HG03520 (cell line): ENCODE measurements around the gene MED22.
A peak's percentile ranks its signal among the peaks of the same experiment; 100 is the strongest.
"Not testable (repeated sequence)": the region's sequence is repeated elsewhere in the genome, so short reads cannot be mapped to it uniquely, and the experiment has no call there.

ENCODE experiments used
- ATAC-seq: cut with Tn5 transposase; IDR thresholded peaks from one replicate; pipeline ENCODE4 v1.9.1; 2021; ENCODE audit warnings: mild to moderate bottlenecking, moderate library complexity; ENCODE audit not compliant: unreplicated experiment

Gene MED22

DNA sequence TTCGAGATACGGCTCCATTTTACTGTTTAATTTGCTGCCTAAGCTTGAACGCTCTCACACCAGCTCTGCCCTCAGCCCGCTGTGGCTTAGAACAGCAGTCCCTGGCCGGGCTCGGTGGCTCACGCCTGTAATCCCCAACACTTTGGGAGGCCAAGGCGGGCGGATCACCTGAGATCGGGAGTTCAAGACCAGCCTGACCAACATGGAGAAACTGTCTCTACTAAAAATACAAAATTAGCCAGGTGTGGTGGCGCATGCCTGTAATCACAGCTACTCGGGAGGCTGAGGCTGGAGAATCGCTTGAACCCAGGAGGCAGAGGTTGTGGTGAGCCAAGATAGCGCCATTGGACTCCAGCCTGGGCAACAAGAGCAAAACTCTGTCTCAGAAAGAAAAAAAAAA lies 29.3 kb upstream of the MED22 start:
- ATAC-seq: not testable (repeated sequence)

DNA sequence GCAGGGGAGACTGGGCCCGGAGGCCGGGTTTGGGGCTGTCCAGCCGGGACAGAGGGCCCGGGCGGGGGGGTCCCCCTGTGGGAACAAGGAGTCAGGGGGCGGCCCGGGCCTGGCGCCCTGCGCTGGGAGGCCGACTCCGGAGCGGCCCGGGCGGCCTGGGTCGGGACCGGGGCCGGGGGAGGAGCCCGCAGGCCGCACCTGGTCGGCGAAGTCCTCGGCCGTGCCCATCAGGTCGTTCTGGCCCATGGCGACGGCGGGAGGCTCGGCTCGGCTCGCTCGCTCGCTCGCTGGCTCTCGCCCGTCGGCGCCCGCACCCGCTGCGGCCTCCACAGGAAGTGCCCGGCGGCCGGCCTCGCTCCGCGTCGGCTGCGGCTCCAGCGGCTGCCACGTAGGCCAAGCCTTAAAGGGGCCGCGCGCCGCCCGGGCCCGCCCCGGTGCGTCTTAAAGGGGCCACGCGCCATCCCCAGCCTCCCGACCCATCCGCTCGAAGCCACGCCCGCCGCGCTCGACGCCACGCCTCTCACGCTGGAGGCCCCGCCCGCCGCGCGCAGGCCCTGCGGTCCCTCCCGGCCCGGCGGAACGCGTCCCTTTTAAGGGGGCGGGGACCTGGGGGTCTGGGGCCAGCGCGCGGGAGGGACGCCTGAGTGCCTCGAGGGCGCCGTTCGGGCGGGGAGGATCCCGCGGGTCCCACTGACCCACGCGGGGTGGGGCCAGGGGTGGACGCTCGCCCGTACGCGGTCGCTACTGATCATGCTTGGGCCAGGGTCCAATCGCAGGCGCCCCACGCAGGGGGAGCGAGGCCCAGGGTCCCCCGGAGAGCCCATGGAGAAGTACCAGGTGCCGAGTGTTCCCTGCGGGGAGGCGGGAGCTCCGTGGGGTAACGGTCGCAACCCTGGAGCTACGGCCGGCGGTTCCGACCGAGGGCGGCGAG lies 28.1 kb upstream of the MED22 start, which contains the start of the genes STKLD1 and SURF4:
Gene STKLD1 (plus strand): TSS at position 643 of the 931 bp plus-strand sequence. CDS start 108 bp downstream, at position 751.
Gene SURF4 (minus strand): TSS at position 337 of the 931 bp plus-strand sequence. CDS start 91 bp downstream, at position 246.
- ATAC-seq: peak; percentile 84

DNA sequence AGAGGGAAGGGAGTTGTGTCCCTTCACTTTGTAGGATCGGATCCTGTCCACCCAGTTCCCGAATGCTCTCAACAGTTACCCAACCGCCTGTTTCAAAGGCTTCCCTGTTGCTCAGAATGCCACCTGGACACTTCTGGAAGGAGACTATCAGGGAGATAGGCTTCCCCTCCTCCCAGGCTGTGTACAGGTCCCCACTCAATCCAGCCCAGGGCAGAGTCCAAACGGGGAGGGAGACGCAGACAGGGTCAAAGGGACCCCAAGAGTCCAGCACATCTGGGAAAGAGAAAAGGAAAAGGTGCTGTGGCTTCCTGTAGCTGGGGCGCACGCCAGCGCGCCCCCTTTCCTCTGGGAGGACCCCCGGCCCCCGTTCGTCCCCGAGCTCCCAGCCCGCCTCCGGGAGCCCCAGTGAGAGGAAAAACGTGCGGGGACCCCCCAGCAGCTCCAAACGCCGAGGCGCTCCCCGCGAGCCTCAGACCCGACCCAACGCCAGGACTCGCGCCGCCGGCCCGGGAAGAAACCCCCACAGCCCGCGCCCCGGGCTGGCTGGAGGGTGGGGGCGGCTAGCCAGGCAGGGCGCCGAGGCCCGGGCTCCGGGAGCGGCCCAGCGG lies 27.3 kb upstream of the MED22 start:
- peak; percentile 18 for ATAC-seq

DNA sequence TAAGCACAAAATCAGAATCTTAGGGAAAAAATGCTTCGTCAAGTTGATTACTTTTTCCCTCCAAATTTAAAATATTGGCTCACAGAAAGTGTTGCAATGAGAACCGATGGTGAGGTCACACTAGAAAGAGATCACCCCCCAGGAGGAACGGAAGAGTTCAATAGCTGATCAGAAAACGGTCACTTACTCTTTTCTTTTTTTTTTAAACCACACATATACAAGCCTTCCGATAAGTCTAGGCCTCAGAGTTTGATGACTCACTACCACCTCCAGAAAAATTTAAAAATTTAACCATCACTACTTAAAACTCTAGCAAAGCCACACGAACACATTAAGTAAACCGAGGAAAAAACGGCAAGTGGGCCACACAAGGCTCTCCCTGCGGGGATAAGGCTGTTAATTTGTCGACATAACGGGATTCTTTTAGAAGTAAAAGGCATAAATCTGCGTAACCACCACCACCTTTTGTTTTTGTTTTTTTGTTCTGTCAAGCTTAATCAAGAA lies 26.7 kb upstream of the MED22 start:
- ATAC-seq: no peak

DNA sequence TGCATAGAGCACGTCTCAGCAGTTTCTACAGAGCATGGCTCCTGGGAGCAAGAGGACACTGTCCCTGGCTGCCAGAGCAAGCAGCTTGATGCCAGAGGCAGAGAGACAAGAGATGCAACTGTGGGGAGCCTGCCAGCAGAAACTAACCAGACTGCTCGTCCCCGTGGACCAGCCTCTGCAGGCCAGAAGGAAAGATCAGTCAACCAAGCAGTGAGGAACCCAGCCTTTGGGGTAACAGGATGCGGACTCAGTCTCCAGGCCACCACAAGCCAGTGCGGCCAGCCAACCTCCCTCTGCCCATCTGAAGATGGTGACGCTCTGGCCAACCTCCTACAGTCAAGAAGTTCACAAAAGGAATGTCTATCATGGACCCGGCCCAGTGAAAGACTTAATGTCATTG lies 24.2 kb upstream of the MED22 start:
- no peak for ATAC-seq

DNA sequence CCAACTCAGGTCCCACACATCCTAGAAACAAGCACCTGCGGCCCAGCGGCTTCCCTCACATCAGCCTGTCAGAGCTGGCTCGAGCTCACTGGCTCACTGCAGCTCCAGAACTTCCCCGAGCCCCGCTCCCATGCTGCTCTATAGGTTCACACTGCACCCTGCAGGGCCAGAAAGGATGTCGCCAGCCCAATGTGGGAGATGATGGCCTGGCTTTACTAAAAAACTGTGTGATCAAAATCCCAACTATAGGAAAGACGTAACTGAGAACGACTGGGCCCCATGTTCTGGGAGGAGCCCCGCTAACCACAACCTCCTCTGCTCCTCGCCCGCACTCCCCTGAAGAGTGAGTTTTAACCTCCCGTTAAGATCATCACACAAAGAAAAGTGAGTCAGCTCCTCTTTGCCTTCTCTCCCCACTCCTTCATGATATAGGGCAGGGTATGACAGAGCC lies 23.4 kb upstream of the MED22 start:
- ATAC-seq: no peak

DNA sequence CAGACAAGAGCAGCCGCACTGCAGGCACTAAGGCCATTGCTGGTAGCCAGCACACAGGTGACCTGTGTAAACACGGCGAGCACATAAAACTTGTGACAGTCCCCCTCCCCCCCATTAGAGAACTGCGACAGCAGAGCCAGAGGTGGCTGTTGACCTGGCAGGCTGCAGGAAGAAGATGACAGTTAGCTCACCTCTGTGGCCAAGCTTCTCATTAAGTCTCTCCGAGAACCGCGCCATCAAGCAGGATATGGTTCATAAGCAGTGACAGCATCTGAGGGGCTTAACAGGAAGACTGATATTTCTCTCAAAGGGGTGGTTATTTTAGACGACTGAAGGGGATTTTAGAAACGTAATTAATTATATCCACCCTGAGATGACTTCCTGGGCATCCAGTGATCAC lies 22.8 kb upstream of the MED22 start:
- no peak for ATAC-seq

DNA sequence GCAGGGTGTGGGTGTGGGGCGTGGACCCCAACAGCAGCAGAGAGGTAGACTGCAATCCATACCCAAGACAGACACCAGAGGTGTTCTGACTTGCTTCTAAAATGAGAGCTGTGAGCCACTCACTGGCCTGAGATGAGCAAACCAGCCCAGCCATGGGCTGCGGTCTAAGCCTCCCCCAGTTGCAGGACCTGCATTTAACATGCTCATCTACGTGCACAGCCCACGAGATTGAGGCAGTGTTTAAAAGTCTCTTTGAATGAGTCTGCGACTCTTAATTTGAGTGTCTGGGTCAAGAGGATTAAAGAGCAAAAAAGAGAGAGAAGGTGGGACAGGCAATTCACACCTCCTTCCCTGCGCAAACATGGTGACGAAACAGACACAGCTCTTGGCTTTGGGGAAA lies 22.0 kb upstream of the MED22 start:
- ATAC-seq: no peak

DNA sequence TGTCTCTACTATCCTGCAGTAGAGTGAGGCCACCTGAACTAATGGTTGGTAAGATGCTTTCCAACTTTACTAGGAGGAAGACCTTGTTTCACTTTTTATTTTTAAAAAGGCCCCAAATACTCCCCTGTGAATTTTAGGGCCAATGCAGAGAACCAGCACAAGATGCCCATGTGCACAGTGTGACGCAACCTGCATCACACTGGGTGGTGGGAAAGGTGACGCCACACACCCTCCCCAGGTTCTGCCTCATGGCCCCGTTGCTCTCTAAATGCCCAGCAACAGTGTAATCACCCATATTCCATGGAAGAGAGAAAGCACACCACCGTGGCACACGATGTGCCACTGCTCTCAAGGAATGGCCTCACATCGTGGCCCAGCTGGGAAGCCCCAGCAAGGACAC lies 21.5 kb upstream of the MED22 start:
- no peak for ATAC-seq

DNA sequence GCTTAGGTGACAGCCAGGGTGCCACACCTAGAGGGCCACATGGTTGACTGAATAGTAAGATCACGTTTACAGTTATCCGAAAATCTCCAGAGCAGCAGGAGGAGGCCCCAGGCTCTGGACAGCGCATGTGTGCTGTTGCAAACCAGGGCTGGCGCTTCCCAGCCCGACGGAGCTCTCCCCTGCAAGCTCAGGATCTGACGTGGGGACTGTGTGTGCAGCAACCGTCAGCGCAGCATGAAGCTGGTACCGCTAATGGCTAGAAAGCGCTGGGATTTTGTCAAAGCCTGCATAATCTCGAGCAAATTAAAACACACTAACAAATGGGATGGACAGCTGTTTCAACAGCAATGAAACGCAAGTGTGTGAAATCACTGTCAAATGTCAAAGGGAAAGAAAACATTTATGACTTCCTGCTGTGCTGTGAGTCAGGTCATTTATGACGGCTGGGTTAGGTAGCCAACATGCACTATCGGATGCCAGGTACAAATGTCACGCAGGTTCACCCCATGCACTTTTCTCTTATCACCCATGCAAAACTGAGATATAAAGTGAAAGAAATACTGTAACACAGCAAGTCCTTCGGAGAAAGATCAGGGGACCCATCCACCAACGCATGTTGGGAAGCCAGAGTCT lies 20.4 kb upstream of the MED22 start:
- ATAC-seq: no peak

DNA sequence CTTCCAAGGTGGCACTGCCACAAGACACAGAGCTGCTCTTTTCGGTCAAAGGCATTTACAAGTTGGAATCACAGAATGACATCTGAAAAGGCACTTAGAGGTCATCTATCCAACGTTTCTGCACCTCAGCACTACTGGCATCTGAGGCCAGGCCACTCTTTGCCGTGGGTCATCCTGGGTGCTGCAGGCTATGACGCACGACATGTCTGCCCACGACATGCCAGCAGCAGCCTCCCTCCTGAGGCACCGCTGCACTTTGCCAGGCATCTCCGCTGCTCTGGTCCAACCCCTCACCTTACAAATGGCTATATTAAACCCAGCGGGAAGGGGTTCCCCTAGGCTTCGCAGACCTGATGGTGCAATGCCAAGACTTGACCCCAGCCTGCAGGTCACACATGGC lies 19.8 kb upstream of the MED22 start:
- no peak for ATAC-seq

DNA sequence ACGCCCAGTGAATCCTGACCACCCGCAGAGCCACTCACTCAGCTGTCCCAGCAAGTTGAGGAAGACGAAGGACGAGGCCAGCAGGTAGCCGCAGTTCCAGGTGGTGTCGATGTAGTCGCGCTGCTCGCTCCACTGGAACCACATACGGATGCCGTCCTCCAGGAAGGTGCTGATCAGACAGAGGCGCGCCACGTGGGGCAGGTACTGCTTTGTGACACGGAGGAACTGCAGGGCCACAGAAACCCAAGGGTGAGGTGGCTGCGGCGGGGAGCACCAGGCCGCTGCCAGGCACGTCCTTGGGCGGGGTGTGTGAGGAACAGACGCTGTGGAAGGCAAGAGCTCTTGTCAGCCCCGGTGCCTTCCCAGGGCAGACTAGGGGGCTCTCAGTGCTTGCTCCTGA lies 19.3 kb upstream of the MED22 start:
- ATAC-seq: no peak

DNA sequence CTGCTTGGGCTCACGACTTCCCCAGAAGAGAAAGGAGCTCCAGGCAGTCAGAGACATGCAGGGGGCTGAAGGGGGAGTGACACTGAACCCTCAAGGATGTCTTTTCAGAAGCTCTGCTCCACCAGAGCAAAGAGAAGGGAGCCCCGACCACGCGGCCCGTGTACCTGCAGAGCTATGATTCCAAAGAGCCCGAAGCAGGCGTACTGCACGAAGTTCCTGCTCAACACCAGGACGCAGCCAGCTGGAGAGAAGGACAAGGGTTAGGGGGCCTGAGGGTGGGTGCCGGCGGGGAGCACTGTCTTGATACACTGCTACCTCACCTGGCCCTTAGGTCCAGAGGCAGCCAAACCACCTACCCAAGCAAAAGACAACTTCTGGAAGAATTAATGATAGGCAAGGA lies 18.5 kb upstream of the MED22 start:
- no peak for ATAC-seq

DNA sequence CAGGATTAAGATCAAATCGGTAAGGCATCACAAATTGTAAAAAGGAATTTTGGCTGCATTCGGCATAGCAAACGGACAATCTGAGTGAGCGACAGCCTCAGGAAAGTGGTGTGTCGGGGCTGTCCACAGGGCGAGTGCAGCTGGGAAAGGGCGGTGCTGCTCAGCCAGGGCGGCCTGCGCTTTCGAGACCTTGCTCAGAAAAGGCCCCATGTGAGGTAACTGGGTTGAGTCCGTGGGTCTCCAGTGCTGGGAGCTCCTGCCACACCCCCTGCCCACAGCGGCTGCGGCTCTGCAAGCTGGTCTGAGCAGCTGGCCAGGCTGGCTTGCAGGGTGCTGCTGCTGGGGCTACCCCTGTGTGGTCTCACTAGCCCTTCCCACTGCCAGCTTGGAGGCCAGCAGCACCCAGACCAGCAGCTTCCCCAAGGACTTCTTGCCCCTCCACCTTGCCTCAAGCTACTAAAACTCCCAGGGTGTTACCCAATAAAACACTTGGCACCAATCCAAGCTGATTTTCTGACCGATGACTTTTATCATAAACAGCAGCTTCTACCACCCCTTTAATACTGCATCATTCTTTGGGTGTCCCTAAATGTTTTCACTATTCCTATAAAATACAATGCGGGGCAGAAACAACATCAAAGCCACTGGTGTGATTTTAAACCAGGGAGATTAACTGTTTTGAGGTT lies 14.6 kb upstream of the MED22 start:
- ATAC-seq: no peak

DNA sequence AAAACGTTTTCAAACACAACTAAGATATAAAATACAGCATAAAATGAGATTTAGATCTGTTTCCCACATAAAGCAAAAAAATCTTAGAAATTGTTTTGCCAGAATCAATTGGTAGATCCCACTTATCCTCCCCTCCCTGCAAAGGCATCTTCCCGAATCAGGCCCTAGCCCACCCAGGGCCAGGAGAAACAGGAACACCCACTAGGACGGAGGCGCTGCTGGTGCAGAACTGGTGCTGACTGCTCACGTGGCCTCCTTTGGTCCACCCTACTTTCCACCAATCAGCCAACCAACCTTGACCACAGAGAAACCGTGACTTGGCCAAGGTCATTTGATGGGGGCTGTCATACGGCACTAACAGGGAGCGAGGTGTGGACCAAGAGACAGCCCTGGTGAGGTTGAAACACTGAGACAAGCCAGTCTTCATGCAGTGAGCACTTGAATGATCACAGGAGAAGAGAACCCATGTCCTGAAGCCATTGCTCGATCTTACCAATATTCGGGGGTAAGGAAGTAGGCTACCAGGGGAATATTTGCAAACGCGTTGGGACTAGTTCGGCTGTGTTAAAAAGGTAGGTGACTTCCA lies 13.7 kb upstream of the MED22 start:
- ATAC-seq: no peak

DNA sequence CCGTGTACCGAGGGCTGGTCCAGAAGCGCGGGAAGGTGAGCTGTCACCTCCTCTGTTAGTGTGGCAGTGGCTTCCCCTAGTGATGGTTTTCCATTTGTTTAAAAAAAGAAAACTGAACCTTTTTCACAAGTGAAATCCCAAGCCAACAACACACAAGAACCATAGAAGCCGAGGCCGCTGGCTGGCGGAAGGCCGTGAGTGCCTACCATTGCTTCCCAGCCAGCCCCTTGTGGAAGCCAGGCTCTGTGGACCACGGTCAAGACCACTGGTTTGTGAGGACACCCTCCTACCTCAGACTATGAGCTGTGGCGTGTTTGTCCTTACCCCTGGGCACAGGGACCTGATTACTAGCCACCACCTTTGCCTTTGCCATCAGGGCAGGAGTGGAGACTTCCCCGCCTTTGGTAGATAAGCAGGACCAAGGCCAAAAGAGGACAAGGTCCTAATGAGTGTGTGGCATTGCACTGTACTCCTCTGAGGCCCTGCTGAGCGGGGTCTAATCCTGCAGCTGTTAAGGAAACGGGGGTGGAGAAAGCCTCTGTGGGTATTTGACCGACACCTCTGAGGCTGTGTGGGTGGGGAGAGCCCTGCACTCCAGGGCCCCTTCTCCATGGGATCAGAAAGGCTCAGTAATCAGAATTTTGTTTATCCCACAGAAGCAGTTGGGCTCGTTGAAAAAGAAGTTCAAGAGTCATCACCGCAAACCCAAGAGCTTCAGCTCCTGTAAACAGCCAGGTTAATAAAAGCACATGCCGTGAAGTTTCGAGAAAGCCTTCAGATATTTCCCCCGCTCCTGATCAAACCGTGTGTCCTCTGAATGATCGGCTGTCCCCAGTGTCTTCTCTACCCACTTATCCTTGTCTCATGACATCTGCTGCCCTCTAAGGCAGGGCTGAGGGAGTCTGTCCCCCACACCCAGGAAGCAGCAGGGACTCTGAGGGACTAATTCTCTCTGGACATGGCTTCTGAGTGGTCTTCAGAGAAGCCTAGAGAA lies 12.8 kb upstream of the MED22 start:
- ATAC-seq: no peak

DNA sequence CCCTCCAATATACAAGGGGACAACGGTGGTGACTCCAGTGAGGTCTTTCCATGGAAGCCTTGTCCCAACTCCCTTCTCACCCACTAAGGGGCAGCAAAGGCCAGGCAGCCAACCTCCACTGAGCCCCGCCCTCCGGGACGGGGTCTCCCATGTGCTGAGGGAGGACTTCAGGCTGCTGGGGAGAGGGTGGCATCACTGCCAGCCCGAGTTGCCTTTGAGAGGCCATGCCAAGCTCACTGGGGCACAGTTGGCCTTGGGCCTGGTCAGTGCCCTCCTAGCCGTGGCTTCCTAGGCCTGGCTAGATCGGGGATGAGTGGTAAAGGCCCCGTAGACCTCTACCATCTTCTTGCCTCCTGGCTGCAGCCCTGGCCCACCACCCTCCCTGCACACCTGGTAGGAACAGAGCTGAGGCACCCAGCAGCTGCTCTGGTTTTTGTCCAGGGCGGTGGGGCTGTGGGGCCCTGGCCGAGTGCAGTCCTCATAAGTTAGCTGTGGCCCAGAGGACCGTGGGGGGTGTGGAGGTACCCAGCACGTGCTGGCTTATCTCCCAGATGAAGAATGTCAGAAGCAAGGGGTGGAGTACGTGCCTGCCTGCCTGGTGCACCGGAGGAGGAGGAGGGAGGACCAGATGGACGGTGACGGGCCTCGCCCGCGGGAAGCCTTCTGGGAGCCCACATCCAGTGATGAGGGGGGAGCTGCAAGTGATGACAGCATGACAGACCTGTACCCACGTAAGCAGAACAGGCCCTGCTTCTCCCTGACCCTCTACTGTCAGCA lies 11.7 kb upstream of the MED22 start:
- no peak for ATAC-seq

DNA sequence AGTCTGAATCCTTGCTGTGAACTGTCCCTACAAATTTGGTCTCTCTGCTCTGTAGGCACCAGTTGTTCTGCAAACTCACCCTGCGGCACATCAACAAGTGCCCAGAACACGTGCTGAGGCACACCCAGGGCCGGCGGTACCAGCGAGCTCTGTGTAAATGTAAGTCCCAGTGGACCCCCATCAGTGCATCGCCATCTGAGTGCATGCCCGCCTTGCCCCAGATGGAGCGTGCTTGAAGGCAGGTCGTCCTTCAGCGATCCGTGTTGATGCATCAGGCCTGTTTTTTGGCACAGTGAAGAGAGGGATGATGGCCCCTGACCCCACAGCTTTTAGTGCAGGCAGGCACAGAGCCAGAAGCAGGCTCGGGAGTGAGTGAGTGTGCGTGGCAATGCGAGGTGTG lies 9.7 kb upstream of the MED22 start:
- no peak for ATAC-seq
